IPS DF 4.7 (cell line): ENCODE measurements around the gene CELSR3.

Source experiments
- DNase-seq: peaks from one replicate; pipeline ENCODE4 v3.0.0-alpha.2; 2013; ENCODE audit warnings: low spot score; ENCODE audit errors: extremely low read depth

The CELSR3 gene

GRCh38 chr3:48663489-48664312, 1.0 kb upstream of the CELSR3 start:
- peak; percentile 95 for DNase-seq

- DNase-seq: no peak
These were observed 437 bp downstream of the CELSR3 start for GRCh38 chr3:48662145-48662752.

- DNase-seq: no peak
These were observed 1.1 kb downstream of the CELSR3 start for GRCh38 chr3:48661501-48662144.

GRCh38 chr3:48660800-48661400, 1.8 kb downstream of the CELSR3 start:
- no peak for DNase-seq

- no peak for DNase-seq
These were observed 5.8 kb downstream of the CELSR3 start for GRCh38 chr3:48656841-48657281.

GRCh38 chr3:48656061-48656840, 6.4 kb downstream of the CELSR3 start:
- DNase-seq: no peak

GRCh38 chr3:48655606-48656005, 7.1 kb downstream of the CELSR3 start:
- no peak for DNase-seq

GRCh38 chr3:48655063-48655462, 7.6 kb downstream of the CELSR3 start:
- no peak for DNase-seq

- no peak for DNase-seq
These were observed 9.6 kb downstream of the CELSR3 start for GRCh38 chr3:48652923-48653715.

GRCh38 chr3:48651771-48652170, 10.9 kb downstream of the CELSR3 start:
- no peak for DNase-seq

- DNase-seq: no peak
These were observed 12.0 kb downstream of the CELSR3 start for GRCh38 chr3:48650723-48651122.

GRCh38 chr3:48648188-48648850, 14.4 kb downstream of the CELSR3 start:
- no peak for DNase-seq

GRCh38 chr3:48647714-48648113, 15.0 kb downstream of the CELSR3 start:
- DNase-seq: no peak

- no peak for DNase-seq
These were observed 17.6 kb downstream of the CELSR3 start for GRCh38 chr3:48644898-48645760.

GRCh38 chr3:48642605-48643004, 20.1 kb downstream of the CELSR3 start:
- DNase-seq: no peak

GRCh38 chr3:48641396-48641795, 21.3 kb downstream of the CELSR3 start:
- no peak for DNase-seq

GRCh38 chr3:48639944-48640606, 22.6 kb downstream of the CELSR3 start:
- no peak for DNase-seq

GRCh38 chr3:48637305-48637704, 25.4 kb downstream of the CELSR3 start:
- no peak for DNase-seq
